ENCODE data around the gene CDYL2.

The CDYL2 gene

GRCh38 chr16:80691111-80691741 lies 113.2 kb downstream of the CDYL2 start:
- in situ Hi-C loops (cut with MboI; ENCODE audit: low pct_unique_long_range_greater_than_20kb, low sequenced_read_pairs, unreplicated experiment) = no loop called here
- TF ChIP-seq CTCF (IDR thresholded peaks at IDR 0.05; ENCODE audit: extremely low read depth, insufficient read depth, missing control alignments) = no peak
- DNase-seq (ENCODE audit: low spot score) = no peak

DNA sequence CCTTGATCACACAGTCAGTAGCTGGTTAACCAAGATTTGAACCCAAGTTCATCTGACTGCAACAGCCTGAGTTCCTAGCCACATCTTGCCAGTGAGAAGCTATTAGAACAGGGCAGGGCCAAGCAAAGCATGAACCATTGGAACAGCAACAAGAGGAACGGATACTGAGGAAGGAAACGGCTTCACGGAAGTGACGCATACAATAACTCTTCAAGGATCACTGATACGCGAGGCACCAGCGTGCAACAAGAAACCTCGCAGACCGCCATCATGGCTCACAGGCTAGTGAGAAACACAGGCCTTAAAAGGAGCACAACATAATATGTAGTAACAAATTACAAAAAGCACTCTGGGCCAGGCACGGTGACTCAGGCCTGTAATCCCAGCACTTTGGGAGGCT lies 114.9 kb downstream of the CDYL2 start:
- DNase-seq (ENCODE audit: low spot score) = no peak
- in situ Hi-C loops (cut with MboI; ENCODE audit: low pct_unique_long_range_greater_than_20kb, low sequenced_read_pairs, unreplicated experiment) = no loop called here
- TF ChIP-seq CTCF (IDR thresholded peaks at IDR 0.05; ENCODE audit: extremely low read depth, insufficient read depth, missing control alignments) = no peak

- in situ Hi-C loops (cut with MboI; ENCODE audit: low pct_unique_long_range_greater_than_20kb, low sequenced_read_pairs, unreplicated experiment) = no loop called here
- no peak for DNase-seq (ENCODE audit: low spot score)
- no peak for TF ChIP-seq CTCF (IDR thresholded peaks at IDR 0.05; ENCODE audit: extremely low read depth, insufficient read depth, missing control alignments)
Measured at GRCh38 chr16:80687606-80688005, 116.8 kb downstream of the CDYL2 start.

GRCh38 chr16:80684906-80685305 lies 119.5 kb downstream of the CDYL2 start:
- TF ChIP-seq CTCF (IDR thresholded peaks at IDR 0.05; ENCODE audit: extremely low read depth, insufficient read depth, missing control alignments) = no peak
- in situ Hi-C loops (cut with MboI; ENCODE audit: low pct_unique_long_range_greater_than_20kb, low sequenced_read_pairs, unreplicated experiment) = no loop called here
- no peak for DNase-seq (ENCODE audit: low spot score)

- TF ChIP-seq CTCF (IDR thresholded peaks at IDR 0.05; ENCODE audit: extremely low read depth, insufficient read depth, missing control alignments) = no peak
- DNase-seq (ENCODE audit: low spot score) = no peak
- in situ Hi-C loops (cut with MboI; ENCODE audit: low pct_unique_long_range_greater_than_20kb, low sequenced_read_pairs, unreplicated experiment) = no loop called here
Measured at GRCh38 chr16:80684136-80684765, 120.1 kb downstream of the CDYL2 start.

GRCh38 chr16:80683646-80684045 lies 120.8 kb downstream of the CDYL2 start:
- no peak for DNase-seq (ENCODE audit: low spot score)
- in situ Hi-C loops (cut with MboI; ENCODE audit: low pct_unique_long_range_greater_than_20kb, low sequenced_read_pairs, unreplicated experiment) = no loop called here
- no peak for TF ChIP-seq CTCF (IDR thresholded peaks at IDR 0.05; ENCODE audit: extremely low read depth, insufficient read depth, missing control alignments)

Data from GM13977 (cell line).